Measurements from ENCODE around the gene CD8A.
"Not testable (repeated sequence)": the region's sequence is repeated elsewhere in the genome, so short reads cannot be mapped to it uniquely, and the experiment has no call there.

DNA sequence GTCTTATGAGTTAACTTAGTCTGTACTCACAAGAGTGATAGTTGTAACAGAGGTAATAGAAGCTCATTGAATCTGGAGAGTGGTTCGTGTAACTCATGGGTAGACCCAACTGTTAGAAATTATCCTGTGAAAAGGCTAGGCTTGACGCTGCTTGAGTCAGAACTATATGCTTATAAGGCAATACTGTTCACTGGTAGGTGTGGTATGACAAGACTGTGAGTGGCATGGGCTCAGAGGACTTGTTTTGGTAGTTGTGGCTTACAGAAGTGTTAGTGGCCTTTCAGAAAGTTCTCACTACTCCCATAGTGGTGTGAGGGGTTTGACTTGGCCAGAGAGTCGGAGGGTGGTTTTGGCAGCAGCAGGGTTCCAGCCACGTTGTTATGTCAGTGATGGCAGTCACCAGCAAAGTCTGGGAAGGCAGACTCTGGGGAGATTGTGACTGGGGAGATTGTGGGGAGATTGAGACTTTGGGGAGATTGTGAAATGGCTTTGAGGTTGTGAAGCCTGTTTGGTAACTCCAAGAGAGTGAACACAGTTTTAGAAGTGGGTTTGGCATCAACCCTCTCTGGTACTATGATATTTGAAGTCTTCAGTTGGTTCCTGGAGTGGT is 48.7 kb downstream of the CD8A start:
- TF ChIP-seq, protein P1, sequence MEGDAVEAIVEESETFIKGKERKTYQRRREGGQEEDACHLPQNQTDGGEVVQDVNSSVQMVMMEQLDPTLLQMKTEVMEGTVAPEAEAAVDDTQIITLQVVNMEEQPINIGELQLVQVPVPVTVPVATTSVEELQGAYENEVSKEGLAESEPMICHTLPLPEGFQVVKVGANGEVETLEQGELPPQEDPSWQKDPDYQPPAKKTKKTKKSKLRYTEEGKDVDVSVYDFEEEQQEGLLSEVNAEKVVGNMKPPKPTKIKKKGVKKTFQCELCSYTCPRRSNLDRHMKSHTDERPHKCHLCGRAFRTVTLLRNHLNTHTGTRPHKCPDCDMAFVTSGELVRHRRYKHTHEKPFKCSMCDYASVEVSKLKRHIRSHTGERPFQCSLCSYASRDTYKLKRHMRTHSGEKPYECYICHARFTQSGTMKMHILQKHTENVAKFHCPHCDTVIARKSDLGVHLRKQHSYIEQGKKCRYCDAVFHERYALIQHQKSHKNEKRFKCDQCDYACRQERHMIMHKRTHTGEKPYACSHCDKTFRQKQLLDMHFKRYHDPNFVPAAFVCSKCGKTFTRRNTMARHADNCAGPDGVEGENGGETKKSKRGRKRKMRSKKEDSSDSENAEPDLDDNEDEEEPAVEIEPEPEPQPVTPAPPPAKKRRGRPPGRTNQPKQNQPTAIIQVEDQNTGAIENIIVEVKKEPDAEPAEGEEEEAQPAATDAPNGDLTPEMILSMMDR (conservative IDR thresholded peaks at IDR 0.05 in 1 of 2, IDR thresholded peaks at IDR 0.05 in 1 of 2; ENCODE audit: extremely low read depth in 1 of 2, insufficient read depth in 1 of 2, low read depth in 1 of 2, low read length in 2 of 2), result not testable (repeated sequence)
- TF ChIP-seq EZH2 (IDR thresholded peaks at IDR 0.05; ENCODE audit: borderline replicate concordance, low read length), result not testable (repeated sequence)
